HepG2 (cell line): ENCODE results near the gene GPRC5D. TPM values are rescaled to one million over a fixed set of nuclear protein-coding genes. Genes with fewer than 3 reads are reported as not detected.

Source experiments
- ATAC-seq: fragments of 200-7000 bp; cut with Tn5 transposase; 3 replicates; pipeline ENCODE4 v1.9.1; 2020; ENCODE audit warnings: mild to moderate bottlenecking, moderate library complexity
- BruUV-seq: library from RNA; stranded (reverse); fragments of 400-500 nt; replicated peaks from 2 replicates; lab custom pipeline; 2021; lab: Mats Ljungman, UMichigan
- CTCF ChIA-PET: fragments of 300-600 bp; formaldehyde crosslinking; extraction: SDS; loops from one replicate; lab custom pipeline; 2021; ENCODE audit warnings: low total read pairs, inconsistent platforms, low intra/inter-chr PET ratio; lab: Yijun Ruan, JAX
- POLR2A ChIA-PET: fragments of 350-600 bp; sonication (Branson Sonifier 250); formaldehyde crosslinking; loops from one replicate; lab custom pipeline; 2020; ENCODE audit warnings: antibody characterized with exemption, inconsistent platforms; lab: Yijun Ruan, JAX
- DNase-seq: peaks from one replicate; pipeline ENCODE4 v3.0.0-alpha.2; 2015; ENCODE audit warnings: low spot score
- FAIRE-seq: peaks from 3 replicates; lab custom pipeline; 2011; peaks lifted over from hg19 to GRCh38; lab: Jason Lieb, UNC
- H2AFZ ChIP-seq: one replicate; pipeline ENCODE4 v1.6.1; 2011; ENCODE audit warnings: low read length, inconsistent platforms
- H3K27ac ChIP-seq: fragments of 300-600 bp; 3 replicates; pipeline ENCODE4 v1.8.0; 2011; ENCODE audit warnings: mixed run types, mild to moderate bottlenecking, mixed read lengths, low read length, inconsistent platforms; ENCODE audit not compliant: insufficient read depth; ENCODE audit errors: extremely low read length
- H3K27me3 ChIP-seq, 2 experiments: fragments of 200-600 bp in 1 of 2; 2 replicates in 1 of 2; 3 replicates in 1 of 2; pipeline versions ENCODE4 v1.6.0 to v1.8.0; 2011; ENCODE audit warnings: low read length in 2 of 2, mild to moderate bottlenecking in 2 of 2, moderate library complexity in 2 of 2, inconsistent platforms in 1 of 2; ENCODE audit not compliant: insufficient read depth in 2 of 2, control insufficient read depth in 1 of 2
- H3K36me3 ChIP-seq, 2 experiments: fragments of 200-600 bp in 1 of 2; replicated peaks in 1 of 2; 2 replicates in 1 of 2; 3 replicates in 1 of 2; pipeline versions ENCODE4 v1.5.1 to v1.8.0; 2011; ENCODE audit warnings: low read length in 2 of 2, inconsistent platforms in 1 of 2; ENCODE audit not compliant: insufficient read depth in 2 of 2, control insufficient read depth in 1 of 2
- H3K4me1 ChIP-seq: 2 replicates; pipeline ENCODE4 v1.5.1; 2012; ENCODE audit warnings: low read length, inconsistent platforms; ENCODE audit not compliant: insufficient read depth
- H3K4me2 ChIP-seq: 2 replicates; pipeline ENCODE4 v1.6.0; 2011; ENCODE audit warnings: low read depth, low read length, inconsistent platforms
- H3K4me3 ChIP-seq, 3 experiments: fragments of 200-600 bp in 1 of 3; sonication (generic), shearing (Covaris generic) in 1 of 3; replicated peaks in 1 of 3; 2 replicates each; pipeline ENCODE4 v1.5.1; 2011 to 2016; ENCODE audit warnings: low read length in 3 of 3, inconsistent platforms in 2 of 3, low read depth in 2 of 3, mild to moderate bottlenecking in 2 of 3, control low read depth in 1 of 3, mixed read lengths in 1 of 3; ENCODE audit not compliant: insufficient read depth in 1 of 3
- H3K79me2 ChIP-seq: one replicate; pipeline ENCODE4 v1.6.1; 2011; ENCODE audit warnings: low read length, inconsistent platforms; ENCODE audit not compliant: insufficient read depth
- H3K9ac ChIP-seq: 2 replicates; pipeline ENCODE4 v1.6.0; 2011; ENCODE audit warnings: mild to moderate bottlenecking, low read depth, low read length, inconsistent platforms; ENCODE audit not compliant: insufficient read depth
- H3K9me3 ChIP-seq: 2 replicates; pipeline ENCODE4 v1.5.1; 2012; ENCODE audit warnings: mild to moderate bottlenecking, low read length
- H4K20me1 ChIP-seq: 2 replicates; pipeline ENCODE4 v1.6.0; 2011; ENCODE audit warnings: inconsistent platforms, mild to moderate bottlenecking, low read length, moderate library complexity; ENCODE audit not compliant: insufficient read depth
- FOXA1 ChIP-seq, 2 experiments: fragments of 450-650 bp in 1 of 2; sonication (generic) in 1 of 2; formaldehyde crosslinking in 1 of 2; IDR thresholded peaks; 2 replicates each; pipeline versions ENCODE4 v1.4.0 to v1.6.1; 2016 to 2020; ENCODE audit warnings: missing genetic modification reagents in 1 of 2
- NCOA2 ChIP-seq: sonication (generic); formaldehyde crosslinking; IDR thresholded peaks from 2 replicates; pipeline ENCODE4 v1.8.0; 2022; ENCODE audit warnings: inconsistent platforms
- NRL ChIP-seq: sonication (generic); formaldehyde crosslinking; IDR thresholded peaks from 2 replicates; pipeline ENCODE4 v1.5.0; 2020; ENCODE audit warnings: missing genetic modification reagents, mild to moderate bottlenecking, moderate library complexity, borderline replicate concordance
- PAF1 ChIP-seq: IDR thresholded peaks from 2 replicates; pipeline ENCODE4 v1.6.1; 2016; ENCODE audit warnings: missing genetic modification reagents, missing compliant biosample characterization
- RARA ChIP-seq: IDR thresholded peaks from 2 replicates; pipeline ENCODE4 v1.6.1; 2016; ENCODE audit warnings: missing genetic modification reagents, missing compliant biosample characterization
- TEAD3 ChIP-seq: optimal IDR thresholded peaks from 2 replicates; pipeline ENCODE3; 2016; ENCODE audit warnings: borderline replicate concordance
- WIZ ChIP-seq: sonication (generic); formaldehyde crosslinking; IDR thresholded peaks from 2 replicates; pipeline ENCODE4 v1.5.1; 2020; ENCODE audit warnings: mild to moderate bottlenecking, missing genetic modification reagents
- ZNF841 ChIP-seq: sonication (generic); formaldehyde crosslinking; IDR thresholded peaks from 2 replicates; pipeline ENCODE4 v1.8.1; 2023; ENCODE audit warnings: missing genetic modification reagents, borderline replicate concordance
- ZZZ3 ChIP-seq: sonication (generic); formaldehyde crosslinking; IDR thresholded peaks from 2 replicates; pipeline ENCODE4 v1.4.0; 2020; ENCODE audit warnings: missing genetic modification reagents, mild to moderate bottlenecking, borderline replicate concordance
- WGBS: methylation state at CpG from one replicate; pipeline ENCODE4 v1.1.6; 2017; ENCODE audit warnings: low lambda C conversion rate; 5-methylcytosine and 5-hydroxymethylcytosine counted together
- in situ Hi-C: cut with HindIII; loops from 2 replicates; pipeline ENCODE4 v1.10.0; 2017; ENCODE audit warnings: low pct_unique_long_range_greater_than_20kb; ENCODE audit not compliant: extremely low pct_ligation_motif_present
- intact Hi-C: fragments of 100-400 bp; cut with micrococcal nuclease; formaldehyde crosslinking; loops from one replicate; pipeline ENCODE4 v1.10.0; 2022; ENCODE audit not compliant: unreplicated experiment
- polyA plus RNA-seq, 8 experiments: library from polyadenylated mRNA; depleted of rRNA in 3 of 8; stranded (reverse) in 7 of 8; unstranded in 1 of 8; fragments of >200 nt; fragmentation: Illumina TruSeq in 4 of 8; extraction: Trizol in 4 of 8; gene quantifications; 2 replicates each; pipeline versions ENCODE4 v1.2.1 to v1.2.3, GENCODE V29; 2011 to 2016; ENCODE audit warnings: low read depth in 4 of 8, missing spikeins in 1 of 8, mixed read lengths in 1 of 8; ENCODE audit not compliant: insufficient read depth in 1 of 8
- total RNA-seq, 5 experiments: library from RNA; depleted of rRNA; stranded (reverse); fragments of >200 nt; fragmentation: Illumina TruSeq; extraction: Trizol; gene quantifications; 2 replicates each; pipeline ENCODE4 v1.2.3, GENCODE V29; 2016; ENCODE audit warnings: low read depth in 1 of 5
- TF ChIP-seq, protein P1 (sequence below): sonication (generic); formaldehyde crosslinking; IDR thresholded peaks from 2 replicates; pipeline ENCODE4 v1.4.0; 2020; ENCODE audit warnings: missing genetic modification reagents; ENCODE audit errors: not compliant biosample characterization
- TF ChIP-seq, protein P2 (sequence below): sonication (generic); formaldehyde crosslinking; IDR thresholded peaks from 2 replicates; pipeline ENCODE4 v1.5.0; 2020; ENCODE audit warnings: mild to moderate bottlenecking, missing genetic modification reagents
- TF ChIP-seq, protein P3 (sequence below): sonication (generic); formaldehyde crosslinking; IDR thresholded peaks from 2 replicates; pipeline ENCODE4 v1.5.0; 2020; ENCODE audit warnings: mild to moderate bottlenecking, low read depth, missing genetic modification reagents, borderline replicate concordance

Gene GPRC5D
- total and polyA plus RNA-seq, 2 of the 13 experiments (the other 11 are each of a cell fraction or from before 2014, with no cell fraction given) = not detected

DNA sequence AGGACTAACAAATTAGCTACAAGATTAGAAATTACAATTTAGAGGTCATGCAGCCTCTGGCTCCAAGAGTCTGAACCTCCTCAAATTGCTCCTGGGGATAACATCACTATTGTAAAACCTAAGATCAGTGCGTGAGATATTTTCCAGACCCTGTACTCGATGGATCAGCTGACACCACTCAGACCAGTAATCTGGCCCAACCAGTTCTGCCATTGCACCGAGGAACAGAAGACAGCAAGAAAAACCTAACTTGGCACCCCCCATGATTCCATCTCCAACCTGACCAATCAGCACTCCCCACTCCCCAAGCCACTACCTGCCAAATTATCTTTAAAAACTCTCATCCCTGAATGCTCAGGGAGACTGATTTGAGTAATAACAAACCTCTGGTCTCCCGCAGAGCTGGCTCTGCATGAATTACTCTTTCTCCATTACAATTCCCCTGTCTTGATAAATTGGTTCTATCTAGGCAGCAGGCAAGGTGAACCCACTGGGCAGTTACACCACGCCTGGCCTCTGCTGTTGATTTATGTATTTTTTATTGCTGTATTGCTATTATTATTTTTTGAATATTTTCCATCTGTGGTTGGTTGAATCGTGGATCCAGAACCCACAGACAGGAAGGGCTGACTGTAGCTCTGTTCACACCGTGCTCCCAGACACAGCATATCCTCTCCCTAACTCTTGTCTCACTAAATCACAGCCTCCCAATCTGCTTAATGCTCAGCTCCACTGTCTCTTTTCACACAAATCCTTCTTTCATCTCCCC is 38.9 kb upstream of the GPRC5D start:
- Histone ChIP-seq H4K20me1 (no peaks in the 10 kb centered on the region), H3K4me3 (no peak overlapping the region), H3K27ac (no peak overlapping the region), H2AFZ (no peak overlapping the region), H3K9ac (no peak overlapping the region), H3K4me2 (no peak overlapping the region), H3K27me3 (no peaks in the 10 kb centered on the region), H3K36me3 (peaks cover 14 to 33% of the 10 kb centered on the region in 2 experiments), H3K79me2 (peaks cover 3% of the 10 kb centered on the region), H3K9me3 (no peaks in the 10 kb centered on the region), H3K4me1 (peaks cover 7% of the 10 kb centered on the region)
- ChIA-PET POLR2A (no interaction called here), CTCF (no interaction called here)
- in situ Hi-C loops = no loop called here
- WGBS = 98% methylated on average over 7 of the region's 7 CpGs
- FAIRE-seq (no peak), DNase-seq (no peak), ATAC-seq (no peak)
- TF ChIP-seq WIZ (CRISPR knock-in tag) (no peak), FOXA1 (IDR thresholded peaks at IDR 0.05) (no peak), FOXA1 (CRISPR knock-in tag; IDR thresholded peaks at IDR 0.05) (no peak), NCOA2 (CRISPR knock-in tag) (no peak), PAF1 (CRISPR knock-in tag) (no peak), TEAD3 (CRISPR knock-in tag) (no peak), RARA (no peak), NRL (CRISPR knock-in tag) (no peak), ZZZ3 (CRISPR knock-in tag) (no peak), ZNF841 (CRISPR knock-in tag) (no peak)
- TF ChIP-seq, protein P1, sequence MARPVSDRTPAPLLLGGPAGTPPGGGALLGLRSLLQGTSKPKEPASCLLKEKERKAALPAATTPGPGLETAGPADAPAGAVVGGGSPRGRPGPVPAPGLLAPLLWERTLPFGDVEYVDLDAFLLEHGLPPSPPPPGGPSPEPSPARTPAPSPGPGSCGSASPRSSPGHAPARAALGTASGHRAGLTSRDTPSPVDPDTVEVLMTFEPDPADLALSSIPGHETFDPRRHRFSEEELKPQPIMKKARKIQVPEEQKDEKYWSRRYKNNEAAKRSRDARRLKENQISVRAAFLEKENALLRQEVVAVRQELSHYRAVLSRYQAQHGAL = no peak
- TF ChIP-seq, protein P2, sequence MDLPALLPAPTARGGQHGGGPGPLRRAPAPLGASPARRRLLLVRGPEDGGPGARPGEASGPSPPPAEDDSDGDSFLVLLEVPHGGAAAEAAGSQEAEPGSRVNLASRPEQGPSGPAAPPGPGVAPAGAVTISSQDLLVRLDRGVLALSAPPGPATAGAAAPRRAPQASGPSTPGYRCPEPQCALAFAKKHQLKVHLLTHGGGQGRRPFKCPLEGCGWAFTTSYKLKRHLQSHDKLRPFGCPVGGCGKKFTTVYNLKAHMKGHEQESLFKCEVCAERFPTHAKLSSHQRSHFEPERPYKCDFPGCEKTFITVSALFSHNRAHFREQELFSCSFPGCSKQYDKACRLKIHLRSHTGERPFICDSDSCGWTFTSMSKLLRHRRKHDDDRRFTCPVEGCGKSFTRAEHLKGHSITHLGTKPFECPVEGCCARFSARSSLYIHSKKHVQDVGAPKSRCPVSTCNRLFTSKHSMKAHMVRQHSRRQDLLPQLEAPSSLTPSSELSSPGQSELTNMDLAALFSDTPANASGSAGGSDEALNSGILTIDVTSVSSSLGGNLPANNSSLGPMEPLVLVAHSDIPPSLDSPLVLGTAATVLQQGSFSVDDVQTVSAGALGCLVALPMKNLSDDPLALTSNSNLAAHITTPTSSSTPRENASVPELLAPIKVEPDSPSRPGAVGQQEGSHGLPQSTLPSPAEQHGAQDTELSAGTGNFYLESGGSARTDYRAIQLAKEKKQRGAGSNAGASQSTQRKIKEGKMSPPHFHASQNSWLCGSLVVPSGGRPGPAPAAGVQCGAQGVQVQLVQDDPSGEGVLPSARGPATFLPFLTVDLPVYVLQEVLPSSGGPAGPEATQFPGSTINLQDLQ = no peak
- TF ChIP-seq, protein P3, sequence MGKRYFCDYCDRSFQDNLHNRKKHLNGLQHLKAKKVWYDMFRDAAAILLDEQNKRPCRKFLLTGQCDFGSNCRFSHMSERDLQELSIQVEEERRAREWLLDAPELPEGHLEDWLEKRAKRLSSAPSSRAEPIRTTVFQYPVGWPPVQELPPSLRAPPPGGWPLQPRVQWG (CRISPR knock-in tag) = no peak
- intact Hi-C loops = no loop called here
- no TSS peak for BruUV-seq
